ENCODE measurements around the gene PIH1D2.
A peak's percentile ranks its signal among the peaks of the same experiment; 100 is the strongest.
"Not testable (repeated sequence)": the region's sequence is repeated elsewhere in the genome, so short reads cannot be mapped to it uniquely, and the experiment has no call there.

Gene PIH1D2

GRCh38 chr11:112050721-112051120 lies 23.1 kb downstream of the PIH1D2 start:
- WGBS, result 100% methylated on average over 2 of the region's 3 CpGs
- H3K36me3 ChIP-seq (ENCODE audit: insufficient read depth, low read length), result peaks cover 87% of the 10 kb centered on the region
- H3K4me3 ChIP-seq (ENCODE audit: low read length), result no peak overlapping the region
- no peak overlapping the region for H3K27ac ChIP-seq (ENCODE audit: low read depth, low read length)
- H3K27me3 ChIP-seq (ENCODE audit: insufficient read depth, low read length), result no peaks in the 10 kb centered on the region
- no peaks in the 10 kb centered on the region for H3K4me1 ChIP-seq (ENCODE audit: insufficient read depth, low read length)
- H3K9me3 ChIP-seq (ENCODE audit: insufficient read depth, low read depth, low read length), result no peaks in the 10 kb centered on the region
- no peak overlapping the region for H3K9ac ChIP-seq (ENCODE audit: low read depth, low read length)

- no peaks in the 10 kb centered on the region for H3K4me1 ChIP-seq (ENCODE audit: insufficient read depth, low read length)
- WGBS, result 48% methylated on average over 2 of the region's 2 CpGs
- no peaks in the 10 kb centered on the region for H3K27me3 ChIP-seq (ENCODE audit: insufficient read depth, low read length)
- peaks cover 90% of the 10 kb centered on the region for H3K36me3 ChIP-seq (ENCODE audit: insufficient read depth, low read length)
- H3K9me3 ChIP-seq (ENCODE audit: insufficient read depth, low read depth, low read length), result no peaks in the 10 kb centered on the region
- H3K9ac ChIP-seq (ENCODE audit: low read depth, low read length), result no peak overlapping the region
- no peak overlapping the region for H3K27ac ChIP-seq (ENCODE audit: low read depth, low read length)
- H3K4me3 ChIP-seq (ENCODE audit: low read length), result no peak overlapping the region
These were observed 24.0 kb downstream of the PIH1D2 start for GRCh38 chr11:112049777-112050176.

GRCh38 chr11:112048256-112048655 lies 25.6 kb downstream of the PIH1D2 start:
- H3K4me1 ChIP-seq (ENCODE audit: insufficient read depth, low read length); H3K27me3 ChIP-seq (ENCODE audit: insufficient read depth, low read length); H3K9me3 ChIP-seq (ENCODE audit: insufficient read depth, low read depth, low read length); H3K9ac ChIP-seq (ENCODE audit: low read depth, low read length); H3K27ac ChIP-seq (ENCODE audit: low read depth, low read length); H3K4me3 ChIP-seq (ENCODE audit: low read length): not testable (repeated sequence)
- WGBS, result 100% methylated on average over 3 of the region's 3 CpGs
- peaks cover 90% of the 10 kb centered on the region for H3K36me3 ChIP-seq (ENCODE audit: insufficient read depth, low read length)

- not testable (repeated sequence) for H3K4me3 ChIP-seq (ENCODE audit: low read length); H3K9me3 ChIP-seq (ENCODE audit: insufficient read depth, low read depth, low read length); H3K9ac ChIP-seq (ENCODE audit: low read depth, low read length); H3K27ac ChIP-seq (ENCODE audit: low read depth, low read length); H3K27me3 ChIP-seq (ENCODE audit: insufficient read depth, low read length); H3K4me1 ChIP-seq (ENCODE audit: insufficient read depth, low read length)
- H3K36me3 ChIP-seq (ENCODE audit: insufficient read depth, low read length), result peaks cover 90% of the 10 kb centered on the region
- WGBS, result 98% methylated on average over 1 of the region's 2 CpGs
These were observed 27.2 kb downstream of the PIH1D2 start for GRCh38 chr11:112046647-112047046.

GRCh38 chr11:112044961-112045360 lies 28.9 kb downstream of the PIH1D2 start:
- 97% methylated on average over 4 of the region's 4 CpGs for WGBS
- Histone ChIP-seq H3K27me3 (ENCODE audit: insufficient read depth, low read length) (no peaks in the 10 kb centered on the region), H3K4me3 (ENCODE audit: low read length) (no peak overlapping the region), H3K9me3 (ENCODE audit: insufficient read depth, low read depth, low read length) (no peaks in the 10 kb centered on the region), H3K36me3 (ENCODE audit: insufficient read depth, low read length) (peaks cover 90% of the 10 kb centered on the region), H3K4me1 (ENCODE audit: insufficient read depth, low read length) (no peaks in the 10 kb centered on the region), H3K9ac (ENCODE audit: low read depth, low read length) (no peak overlapping the region), H3K27ac (ENCODE audit: low read depth, low read length) (no peak overlapping the region)

- Histone ChIP-seq H3K36me3 (ENCODE audit: insufficient read depth, low read length) (peaks cover 88% of the 10 kb centered on the region), H3K9me3 (ENCODE audit: insufficient read depth, low read depth, low read length) (no peaks in the 10 kb centered on the region), H3K27me3 (ENCODE audit: insufficient read depth, low read length) (no peaks in the 10 kb centered on the region), H3K4me3 (ENCODE audit: low read length) (no peak overlapping the region), H3K4me1 (ENCODE audit: insufficient read depth, low read length) (no peaks in the 10 kb centered on the region), H3K9ac (ENCODE audit: low read depth, low read length) (no peak overlapping the region), H3K27ac (ENCODE audit: low read depth, low read length) (no peak overlapping the region)
- WGBS, result 100% methylated on average over 1 of the region's 2 CpGs
These were observed 30.9 kb downstream of the PIH1D2 start for GRCh38 chr11:112042961-112043304.

GRCh38 chr11:112042161-112042960 lies 31.5 kb downstream of the PIH1D2 start:
- Histone ChIP-seq H3K9me3 (ENCODE audit: insufficient read depth, low read depth, low read length) (no peaks in the 10 kb centered on the region), H3K27me3 (ENCODE audit: insufficient read depth, low read length) (no peaks in the 10 kb centered on the region), H3K4me1 (ENCODE audit: insufficient read depth, low read length) (no peaks in the 10 kb centered on the region), H3K4me3 (ENCODE audit: low read length) (no peak overlapping the region), H3K36me3 (ENCODE audit: insufficient read depth, low read length) (peaks cover 92% of the 10 kb centered on the region), H3K27ac (ENCODE audit: low read depth, low read length) (0 out of 2 replicates have a peak overlapping the region, but pooled peaks have one; percentile 30), H3K9ac (ENCODE audit: low read depth, low read length) (no peak overlapping the region)
- WGBS, result 93% methylated on average over 4 of the region's 6 CpGs

- H3K27me3 ChIP-seq (ENCODE audit: insufficient read depth, low read length), result no peaks in the 10 kb centered on the region
- no peak overlapping the region for H3K9ac ChIP-seq (ENCODE audit: low read depth, low read length)
- no peak overlapping the region for H3K4me3 ChIP-seq (ENCODE audit: low read length)
- H3K27ac ChIP-seq (ENCODE audit: low read depth, low read length), result no peak overlapping the region
- no peaks in the 10 kb centered on the region for H3K4me1 ChIP-seq (ENCODE audit: insufficient read depth, low read length)
- no peaks in the 10 kb centered on the region for H3K9me3 ChIP-seq (ENCODE audit: insufficient read depth, low read depth, low read length)
- peaks cover 81% of the 10 kb centered on the region for H3K36me3 ChIP-seq (ENCODE audit: insufficient read depth, low read length)
These were observed 36.3 kb downstream of the PIH1D2 start for GRCh38 chr11:112037527-112037926.

GRCh38 chr11:112033902-112034301 lies 39.9 kb downstream of the PIH1D2 start:
- no peak overlapping the region for H3K4me3 ChIP-seq (ENCODE audit: low read length)
- no peak overlapping the region for H3K9ac ChIP-seq (ENCODE audit: low read depth, low read length)
- WGBS, result 97% methylated on average over 3 of the region's 3 CpGs
- H3K36me3 ChIP-seq (ENCODE audit: insufficient read depth, low read length), result peaks cover 82% of the 10 kb centered on the region
- H3K27me3 ChIP-seq (ENCODE audit: insufficient read depth, low read length), result no peaks in the 10 kb centered on the region
- H3K4me1 ChIP-seq (ENCODE audit: insufficient read depth, low read length), result no peaks in the 10 kb centered on the region
- H3K9me3 ChIP-seq (ENCODE audit: insufficient read depth, low read depth, low read length), result no peaks in the 10 kb centered on the region
- H3K27ac ChIP-seq (ENCODE audit: low read depth, low read length), result no peak overlapping the region

GRCh38 chr11:112029460-112029859 lies 44.4 kb downstream of the PIH1D2 start:
- Histone ChIP-seq H3K27ac (ENCODE audit: low read depth, low read length) (no peak overlapping the region), H3K27me3 (ENCODE audit: insufficient read depth, low read length) (no peaks in the 10 kb centered on the region), H3K4me3 (ENCODE audit: low read length) (no peak overlapping the region), H3K9ac (ENCODE audit: low read depth, low read length) (no peak overlapping the region), H3K9me3 (ENCODE audit: insufficient read depth, low read depth, low read length) (no peaks in the 10 kb centered on the region), H3K36me3 (ENCODE audit: insufficient read depth, low read length) (peaks cover 65% of the 10 kb centered on the region), H3K4me1 (ENCODE audit: insufficient read depth, low read length) (no peaks in the 10 kb centered on the region)
- WGBS, result 93% methylated on average over 2 of the region's 2 CpGs

- peaks cover 48% of the 10 kb centered on the region for H3K36me3 ChIP-seq (ENCODE audit: insufficient read depth, low read length)
- not testable (repeated sequence) for H3K4me3 ChIP-seq (ENCODE audit: low read length); H3K9ac ChIP-seq (ENCODE audit: low read depth, low read length); H3K27ac ChIP-seq (ENCODE audit: low read depth, low read length); H3K27me3 ChIP-seq (ENCODE audit: insufficient read depth, low read length); H3K4me1 ChIP-seq (ENCODE audit: insufficient read depth, low read length); H3K9me3 ChIP-seq (ENCODE audit: insufficient read depth, low read depth, low read length)
- WGBS, result 95% methylated on average over 42 of the region's 49 CpGs
These were observed 46.9 kb downstream of the PIH1D2 start for GRCh38 chr11:112026784-112027410.
